Measurements from ENCODE around the gene TRIO. TPM values are rescaled to one million over a fixed set of nuclear protein-coding genes. Genes with fewer than 3 reads are reported as not detected.

Gene TRIO
- total RNA-seq, 1 donor from 2014 or later = 34.9 TPM

DNA sequence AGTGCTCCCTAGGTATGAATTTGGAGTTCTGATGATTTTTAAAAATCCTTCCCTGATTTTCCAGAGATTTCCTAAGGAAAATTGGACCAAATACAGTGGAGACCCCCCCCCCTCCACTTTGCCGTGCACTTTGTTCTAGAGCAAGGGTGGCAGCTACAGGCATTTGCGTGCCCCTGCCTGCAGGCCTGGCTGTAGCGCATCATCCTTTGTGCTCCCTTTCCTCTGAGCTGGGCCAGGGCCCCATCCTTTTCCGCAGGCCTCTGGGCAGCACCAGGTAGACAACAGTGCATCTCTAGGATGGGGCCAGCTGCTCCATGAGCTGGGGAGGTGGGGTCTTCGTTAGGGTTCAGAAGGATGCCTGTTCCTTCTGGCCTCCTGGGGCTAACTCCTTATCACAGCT is 39.6 kb downstream of the TRIO start:
- ATAC-seq (no peak), DNase-seq (ENCODE audit: low spot score) (no peak)

DNA sequence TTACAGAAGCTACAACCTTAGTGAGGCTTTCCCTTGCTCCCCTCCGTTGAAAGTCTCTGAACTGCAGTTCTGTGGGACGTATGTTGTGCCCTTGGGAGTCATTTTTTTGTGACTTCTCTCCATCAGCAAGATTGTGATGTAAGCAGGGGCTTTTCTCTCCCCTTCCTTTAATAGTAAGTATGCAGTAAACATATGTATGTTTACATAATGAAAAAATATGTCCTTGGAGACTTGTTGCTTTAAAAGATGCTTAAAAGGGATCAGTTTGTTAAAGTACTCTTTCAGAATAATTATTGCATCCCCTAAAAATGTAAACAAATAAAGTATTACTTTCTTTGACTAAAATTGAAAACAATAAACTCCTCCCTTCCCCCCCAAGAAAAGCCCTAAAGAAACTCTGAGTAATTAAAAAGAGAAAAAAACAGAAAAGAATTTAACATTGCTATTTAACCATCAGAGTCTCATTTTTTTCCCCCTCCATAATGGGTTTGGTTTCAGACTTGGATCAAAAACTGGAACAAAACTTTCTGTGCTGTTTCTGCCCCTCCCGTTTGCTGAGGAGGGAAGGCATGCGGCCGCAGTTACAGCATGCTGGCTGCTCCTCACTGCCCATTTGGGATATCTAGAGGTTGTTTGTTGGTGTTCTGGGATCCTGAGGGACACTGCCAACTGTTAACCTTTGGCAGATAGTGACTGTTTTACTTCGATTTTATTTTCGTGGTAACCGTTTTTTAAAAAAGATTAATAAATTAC is 40.2 kb downstream of the TRIO start:
- ATAC-seq (peak; percentile 60), DNase-seq (ENCODE audit: low spot score) (no peak)

GRCh38 chr5:14184082-14184481 is 40.9 kb downstream of the TRIO start:
- no peak for DNase-seq (ENCODE audit: low spot score)
- ATAC-seq = peak; percentile 26

DNA sequence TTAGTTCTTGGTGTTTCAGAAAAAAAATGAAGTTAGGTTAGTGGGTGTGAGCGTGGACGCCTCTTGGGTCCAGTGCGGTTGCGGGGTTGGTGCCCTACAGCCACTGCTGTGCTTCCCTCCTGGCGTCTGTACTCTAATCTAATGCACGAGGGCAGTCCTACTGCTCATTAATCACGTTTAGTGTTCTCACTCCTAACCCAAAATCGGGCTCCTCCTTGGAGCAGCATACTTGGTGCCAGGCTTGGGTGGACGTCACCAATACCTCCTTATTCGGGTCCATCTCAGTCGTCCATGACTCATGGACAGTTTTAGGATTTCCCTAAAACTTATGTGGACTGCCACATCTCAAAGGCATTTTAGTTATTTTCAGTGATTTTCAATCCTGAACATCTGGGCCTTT is 41.6 kb downstream of the TRIO start:
- no peak for ATAC-seq
- DNase-seq (ENCODE audit: low spot score) = no peak

DNA sequence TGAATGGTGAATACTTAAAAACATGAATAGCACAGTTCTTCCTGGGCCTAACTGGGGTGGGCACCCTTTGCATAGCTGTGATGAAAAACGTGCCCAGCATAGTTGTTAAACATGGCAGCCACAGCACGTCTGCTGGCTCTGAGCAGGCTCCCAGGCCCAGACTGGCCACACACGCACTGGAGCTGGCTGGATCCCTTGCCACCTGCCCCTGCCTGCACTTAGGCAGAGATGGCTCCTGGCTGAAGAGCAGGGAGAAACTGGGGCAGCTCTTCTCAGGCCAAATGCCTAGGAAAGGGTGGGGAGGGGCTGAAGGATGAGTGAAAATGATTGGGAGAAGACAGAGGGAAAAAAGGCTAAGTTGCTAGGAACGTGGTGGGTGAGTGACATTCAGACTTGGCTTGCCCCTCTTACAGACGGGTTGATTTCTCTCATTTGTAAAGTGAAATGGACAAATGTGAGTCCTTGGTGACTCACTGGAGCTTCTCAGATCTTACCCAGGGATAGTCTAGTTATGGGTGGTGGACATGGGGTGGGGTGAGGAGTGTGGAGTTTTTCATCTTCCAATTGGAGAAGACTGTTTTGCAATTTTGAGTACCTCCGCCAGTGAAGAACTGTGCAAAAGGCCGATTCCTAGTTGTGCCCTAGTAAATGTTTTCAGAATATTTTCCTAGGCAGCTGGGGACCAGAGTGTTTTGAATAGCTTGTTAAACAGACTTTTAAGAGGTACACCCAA is 42.4 kb downstream of the TRIO start:
- no peak for DNase-seq (ENCODE audit: low spot score)
- ATAC-seq = peak; percentile 62

DNA sequence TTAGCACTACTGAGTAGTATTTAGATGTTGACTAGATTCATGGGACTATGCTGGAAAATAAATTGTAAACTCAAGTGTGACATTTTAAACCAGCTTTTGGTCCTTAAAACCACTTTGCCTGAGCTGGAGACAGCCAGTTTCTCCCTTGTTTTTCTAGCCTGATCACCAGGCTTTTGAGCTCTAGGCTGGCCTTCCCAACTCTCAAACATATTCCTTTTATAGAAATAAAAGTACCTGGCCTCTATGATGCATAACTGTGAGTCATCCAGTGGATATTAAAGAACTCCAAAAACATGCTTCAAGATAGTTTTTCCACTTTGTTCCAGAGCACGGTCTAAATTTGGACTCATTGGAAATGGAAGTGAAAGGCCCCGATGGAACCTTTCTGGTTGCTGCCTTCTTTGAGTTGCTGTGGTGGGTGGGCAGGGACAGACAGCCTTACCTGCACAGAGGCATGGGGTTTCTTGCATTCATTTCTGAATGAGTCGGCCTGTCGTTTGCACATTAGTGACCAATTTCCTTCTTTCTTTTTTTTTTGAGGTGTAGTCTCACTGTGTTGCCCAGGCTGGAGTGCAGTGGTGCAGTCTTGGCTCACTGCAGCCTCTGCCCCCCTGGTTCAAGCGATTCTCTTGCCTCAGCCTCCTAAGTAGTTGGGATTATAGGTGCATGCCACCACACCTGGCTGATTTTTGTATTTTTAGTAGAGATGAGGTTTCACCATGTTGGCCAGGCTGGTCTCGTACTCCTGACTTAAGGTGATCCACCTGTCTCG is 43.1 kb downstream of the TRIO start:
- DNase-seq (ENCODE audit: low spot score) (no peak), ATAC-seq (no peak)

- ATAC-seq (no peak), DNase-seq (ENCODE audit: low spot score) (no peak)
Measured at GRCh38 chr5:14187157-14187556, 44.0 kb downstream of the TRIO start.

- DNase-seq (ENCODE audit: low spot score) (no peak), ATAC-seq (no peak)
Measured at GRCh38 chr5:14187660-14188059, 44.5 kb downstream of the TRIO start.

DNA sequence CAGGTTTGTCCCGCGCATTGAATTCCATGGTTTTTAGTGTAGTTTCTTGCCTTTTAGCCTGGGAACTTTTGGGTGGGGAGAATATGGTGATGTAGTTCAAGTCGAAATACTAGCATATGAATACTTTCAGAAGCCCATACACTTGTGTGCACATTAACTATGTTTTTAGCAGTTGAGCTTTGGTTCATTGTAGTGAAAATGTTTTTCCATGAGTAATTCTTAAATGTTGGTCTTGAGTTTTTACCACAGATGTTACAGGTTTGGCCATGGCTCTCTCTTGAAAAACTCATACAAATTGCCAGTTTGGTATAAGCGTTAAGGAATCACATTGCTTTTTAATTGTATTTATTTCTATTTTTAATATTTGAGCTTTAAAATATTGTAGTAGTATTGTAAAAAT is 45.6 kb downstream of the TRIO start:
- ATAC-seq = no peak
- DNase-seq (ENCODE audit: low spot score) = no peak

- DNase-seq (ENCODE audit: low spot score) (no peak), ATAC-seq (no peak)
Measured at GRCh38 chr5:14189680-14190079, 46.5 kb downstream of the TRIO start.

DNA sequence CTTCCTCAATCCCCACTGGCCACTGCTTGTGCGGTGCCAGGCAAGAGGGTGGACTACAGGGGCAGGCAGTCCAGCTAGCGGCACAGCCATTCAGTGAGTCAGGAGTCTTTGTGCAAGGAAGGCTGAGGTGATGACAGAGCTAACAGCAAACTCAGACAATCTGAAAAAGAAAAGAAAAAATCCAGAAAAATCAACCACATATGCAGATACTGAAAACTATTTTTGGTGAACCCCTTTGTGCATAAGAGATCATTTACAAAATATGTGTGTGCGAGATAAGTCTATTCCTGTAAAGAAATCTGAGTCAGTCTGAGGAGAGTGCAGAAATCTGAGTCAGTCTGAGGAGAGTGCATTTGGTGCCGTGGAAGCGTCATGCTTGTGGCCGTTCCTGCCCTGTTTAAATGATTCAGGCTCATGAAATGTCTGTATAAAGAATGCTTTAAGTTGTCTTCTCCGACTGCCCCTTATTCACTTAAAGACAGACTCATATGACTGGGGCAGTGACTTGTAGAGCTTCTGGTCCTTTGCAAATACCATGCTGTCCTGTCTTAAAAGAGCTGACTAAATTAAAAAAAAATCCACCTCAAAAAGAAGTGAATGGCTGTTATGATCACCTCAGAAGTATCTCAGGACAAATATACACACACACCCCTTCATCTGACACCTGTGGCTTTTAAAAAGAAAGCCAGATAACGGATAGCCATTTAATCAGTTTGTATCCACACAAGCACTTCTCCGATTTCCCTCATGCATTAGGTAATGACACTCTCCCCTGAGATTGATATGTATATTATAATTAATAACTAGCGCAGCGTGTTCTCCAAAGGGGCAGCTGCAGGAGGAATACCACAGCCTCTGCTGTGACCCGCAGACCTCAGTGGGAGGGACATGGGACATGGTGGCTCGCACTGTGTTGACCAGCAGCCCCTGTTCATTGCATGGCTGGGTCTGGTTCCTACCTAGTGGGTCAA is 47.3 kb downstream of the TRIO start:
- DNase-seq (ENCODE audit: low spot score) (no peak), ATAC-seq (peak; percentile 26)

GRCh38 chr5:14191325-14191724 is 48.2 kb downstream of the TRIO start:
- DNase-seq (ENCODE audit: low spot score) (no peak), ATAC-seq (no peak)

DNA sequence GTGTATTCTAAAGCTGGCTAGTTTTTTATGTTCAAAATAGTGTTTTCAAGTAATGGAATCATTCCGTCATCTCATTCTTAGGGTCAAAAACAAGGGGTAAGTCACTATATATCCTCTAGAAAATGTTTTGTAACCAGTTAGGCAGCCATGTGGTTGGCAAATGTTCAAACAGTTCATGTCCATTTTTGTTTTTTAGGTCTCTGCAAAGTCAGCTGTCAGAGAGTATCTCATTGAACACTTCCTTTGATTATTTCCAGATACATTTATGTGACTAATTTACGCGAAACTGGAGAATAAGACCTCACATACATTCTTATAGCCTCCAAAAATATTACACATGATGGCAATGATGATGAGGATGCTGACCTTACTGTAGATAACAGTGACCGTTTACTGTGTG is 50.4 kb downstream of the TRIO start:
- ATAC-seq = no peak

DNA sequence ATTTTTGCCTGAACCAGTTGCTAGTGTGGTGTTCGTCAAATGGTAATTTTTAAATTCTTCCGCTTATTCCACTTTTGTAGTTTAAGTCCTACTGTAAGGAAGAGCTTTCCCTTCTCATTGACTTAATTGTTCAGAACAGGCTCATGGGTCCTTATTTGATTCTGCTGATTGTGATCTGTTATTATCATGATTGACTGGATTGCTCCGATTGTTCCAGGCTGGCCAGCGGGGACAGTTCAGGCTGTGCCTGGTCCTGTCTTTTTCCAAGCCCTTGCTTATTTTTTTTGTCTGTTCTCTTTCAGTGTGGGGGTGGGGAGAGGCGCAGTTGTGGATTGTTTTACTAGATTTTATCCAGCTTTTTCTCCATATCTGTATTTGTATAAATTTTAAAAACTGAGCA is 52.4 kb downstream of the TRIO start:
- no peak for ATAC-seq
- DNase-seq (ENCODE audit: low spot score) = no peak

More for the DNA sequence above, 50.4 kb downstream of the TRIO start:
- DNase-seq (ENCODE audit: low spot score) = no peak

DNA sequence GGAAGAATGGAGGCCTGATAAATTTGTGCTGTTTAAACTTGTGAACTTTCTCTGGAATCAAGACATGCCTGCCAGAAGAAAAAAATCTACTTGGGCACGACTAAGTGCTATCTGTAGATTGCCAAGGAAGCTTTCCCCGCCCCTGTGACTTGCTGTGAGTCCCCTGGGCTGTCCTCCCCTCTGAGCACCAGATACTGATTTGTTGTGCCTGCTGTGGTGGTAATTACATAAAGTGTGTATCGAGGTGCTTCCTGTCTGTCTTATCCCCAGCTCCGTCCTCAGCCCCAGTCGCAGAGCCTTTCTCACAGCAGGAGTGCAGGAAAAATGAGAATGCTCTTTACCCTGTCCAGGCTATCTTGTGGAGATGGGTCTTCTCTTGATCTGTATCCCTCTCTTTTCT is 53.9 kb downstream of the TRIO start:
- DNase-seq (ENCODE audit: low spot score) (no peak), ATAC-seq (no peak)

GRCh38 chr5:14199902-14200301 is 56.8 kb downstream of the TRIO start:
- DNase-seq (ENCODE audit: low spot score) = no peak
- peak; percentile 77 for ATAC-seq

DNA sequence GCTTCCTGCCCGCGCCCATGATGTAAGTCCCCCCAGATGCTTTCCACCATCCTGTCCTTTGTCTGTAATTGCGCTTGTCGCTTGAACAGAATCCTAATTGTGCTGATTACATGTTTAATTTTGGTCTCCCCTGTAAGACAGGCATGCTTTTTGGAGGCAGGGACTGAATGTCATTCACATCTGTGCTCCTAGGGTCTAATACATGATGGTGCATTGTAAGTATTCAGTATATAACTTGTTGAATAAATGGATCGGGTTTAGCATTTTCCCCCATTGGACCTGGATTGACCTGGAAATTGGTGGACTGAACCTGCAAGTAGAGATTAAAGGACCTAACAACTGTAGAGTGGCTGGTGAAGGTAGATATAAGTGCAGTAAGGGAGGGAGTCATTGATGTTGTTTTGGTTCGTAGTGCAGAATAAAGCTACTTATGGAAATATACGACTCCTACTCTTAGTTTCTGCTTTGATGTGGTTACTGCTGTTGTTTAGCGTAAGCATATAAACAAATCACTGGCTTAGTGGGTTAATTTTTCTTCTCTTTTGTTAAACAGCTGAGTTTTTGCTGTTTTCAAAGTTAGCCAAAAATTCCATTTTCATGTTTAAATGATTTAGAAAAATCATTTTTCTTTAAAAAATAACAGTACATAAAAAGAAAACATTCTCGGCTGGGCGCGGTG is 57.3 kb downstream of the TRIO start:
- ATAC-seq = no peak

GRCh38 chr5:14201325-14202045 is 58.3 kb downstream of the TRIO start:
- ATAC-seq (no peak), DNase-seq (ENCODE audit: low spot score) (no peak)

More for the DNA sequence above, 57.3 kb downstream of the TRIO start:
- DNase-seq (ENCODE audit: low spot score) = no peak

DNA sequence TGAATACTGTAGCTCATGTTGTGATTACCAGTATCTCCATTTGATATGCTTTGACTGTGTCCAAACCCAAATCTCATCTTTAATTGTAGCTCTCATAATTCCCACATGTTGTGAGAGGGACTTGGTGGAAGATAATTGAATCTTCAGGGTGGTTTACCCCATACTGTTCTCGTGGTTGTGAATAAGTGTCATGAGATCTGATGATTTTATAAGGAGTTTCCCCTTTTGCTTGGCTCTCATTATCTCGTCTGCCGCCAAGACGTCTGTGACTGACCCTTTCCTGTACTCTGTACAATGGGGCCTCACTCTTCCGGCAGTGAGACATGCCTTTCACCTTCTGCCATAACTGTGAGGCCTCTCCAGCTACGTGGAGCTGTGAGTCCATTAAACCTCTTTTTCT is 59.3 kb downstream of the TRIO start:
- DNase-seq (ENCODE audit: low spot score) (no peak), ATAC-seq (no peak)
